ENCODE results near the gene SELENOS.

SELENOS gene

GRCh38 chr15:101313041-101313761, 35.9 kb upstream of the SELENOS start:
- peak in 12 of 42 donors; percentile 5 to 40 (median 16) for DNase-seq

GRCh38 chr15:101310508-101310907, 33.2 kb upstream of the SELENOS start:
- intact Hi-C loops (cut with DNase I), result no loop called here

More at GRCh38 chr15:101313041-101313761, 35.9 kb upstream of the SELENOS start:
- intact Hi-C loops (cut with DNase I), result no loop called here

GRCh38 chr15:101310161-101310480, 32.8 kb upstream of the SELENOS start:
- peak in 6 of 42 donors; percentile 4 to 32 (median 14) for DNase-seq
- intact Hi-C loops (cut with DNase I), result no loop called here

More at GRCh38 chr15:101310508-101310907, 33.2 kb upstream of the SELENOS start:
- peak in 9 of 42 donors; percentile 5 to 41 (median 17) for DNase-seq

GRCh38 chr15:101309436-101310160, 32.3 kb upstream of the SELENOS start:
- peak in 12 of 42 donors; percentile 3 to 38 (median 11) for DNase-seq
- intact Hi-C loops (cut with DNase I), result loop anchor here (10.0 kb wide), 1 partner anchor 185 kb away; no protein-coding TSS in a partner anchor

GRCh38 chr15:101308604-101309435, 31.5 kb upstream of the SELENOS start:
- intact Hi-C loops (cut with DNase I), result loop anchor here (10.0 kb wide), 1 partner anchor 186 kb away; no protein-coding TSS in a partner anchor
- peak in 12 of 42 donors; percentile 4 to 35 (median 13) for DNase-seq

GRCh38 chr15:101307897-101308603, 30.8 kb upstream of the SELENOS start:
- DNase-seq, result peak in 13 of 42 donors; percentile 3 to 41 (median 14)
- intact Hi-C loops (cut with DNase I), result loop anchor here (10.0 kb wide), 1 partner anchor 187 kb away; no protein-coding TSS in a partner anchor

GRCh38 chr15:101307048-101307896, 30.0 kb upstream of the SELENOS start:
- DNase-seq, result peak in 29 of 42 donors; percentile 10 to 79 (median 44)
- intact Hi-C loops (cut with DNase I), result loop anchor here (10.0 kb wide), 1 partner anchor 188 kb away; no protein-coding TSS in a partner anchor

- DNase-seq, result peak in 7 of 42 donors; percentile 3 to 27 (median 8)
- intact Hi-C loops (cut with DNase I), result loop anchor here (10.0 kb wide), 1 partner anchor 188 kb away; no protein-coding TSS in a partner anchor
These were observed 29.2 kb upstream of the SELENOS start for GRCh38 chr15:101306341-101307047.

- DNase-seq, result peak in 9 of 42 donors; percentile 4 to 34 (median 10)
- intact Hi-C loops (cut with DNase I), result loop anchor here (10.0 kb wide), 1 partner anchor 189 kb away; no protein-coding TSS in a partner anchor
These were observed 28.6 kb upstream of the SELENOS start for GRCh38 chr15:101305820-101306255.

- intact Hi-C loops (cut with DNase I), result loop anchor here (10.0 kb wide), 1 partner anchor 191 kb away; no protein-coding TSS in a partner anchor
- DNase-seq, result peak in 2 of 42 donors; percentile 4 to 18
These were observed 26.1 kb upstream of the SELENOS start for GRCh38 chr15:101303408-101303807.

GRCh38 chr15:101296418-101297405, 19.4 kb upstream of the SELENOS start:
- DNase-seq, result peak in 2 of 42 donors; percentile 13 to 34
- intact Hi-C loops (cut with DNase I), result no loop called here

- intact Hi-C loops (cut with DNase I), result loop anchor here (2.0 kb wide), 1 partner anchor 351 kb away; no protein-coding TSS in a partner anchor
These were observed 18.4 kb upstream of the SELENOS start for GRCh38 chr15:101295607-101296161.

GRCh38 chr15:101294731-101295606, 17.7 kb upstream of the SELENOS start, which contains the start of gene SNRPA1:
TSS of gene SNRPA1 (minus strand) at chr15:101295248. CDS start at chr15:101295178, 70 bp downstream.
- peak; percentile 82 to 98 (median 95) for DNase-seq
- intact Hi-C loops (cut with DNase I), result loop anchor here (2.0 kb wide), 1 partner anchor 352 kb away; no protein-coding TSS in a partner anchor

More at GRCh38 chr15:101295607-101296161, 18.4 kb upstream of the SELENOS start:
- DNase-seq, result peak in 5 of 42 donors; percentile 13 to 54 (median 35)

- intact Hi-C loops (cut with DNase I), result no loop called here
These were observed 15.8 kb upstream of the SELENOS start for GRCh38 chr15:101293122-101293521.

More at GRCh38 chr15:101293122-101293521, 15.8 kb upstream of the SELENOS start:
- DNase-seq, result no peak
